Breast epithelium (tissue), 4 donors: ENCODE data around the gene PTGES2. TPM values are rescaled to one million over a fixed set of nuclear protein-coding genes. Genes with fewer than 3 reads are reported as not detected.
"Not testable (repeated sequence)": the region's sequence is repeated elsewhere in the genome, so short reads cannot be mapped to it uniquely, and the experiment has no call there.

Experiments used
- DNase-seq, 2 donors: peaks; one replicate each; pipeline ENCODE4 v3.0.0-alpha.2; 2019; ENCODE audit warnings: low spot score in 2 of 2
- H3K27ac ChIP-seq, 2 donors: fragments of 200-600 bp; sonication (generic) in 1 of 2; one replicate each; pipeline ENCODE4 v1.5.1; 2016 to 2019; ENCODE audit warnings: mild to moderate bottlenecking in 1 of 2
- H3K27me3 ChIP-seq, 2 donors: fragments of 200-600 bp; sonication (generic) in 1 of 2; one replicate each; pipeline versions ENCODE4 v1.5.1 to v1.6.0; 2017 to 2019; ENCODE audit warnings: control low read depth in 1 of 2, mild to moderate bottlenecking in 1 of 2
- H3K36me3 ChIP-seq: fragments of 200-600 bp; one replicate; pipeline ENCODE4 v1.5.1; 2019
- H3K4me1 ChIP-seq, 2 donors: fragments of 200-600 bp; sonication (generic); one replicate each; pipeline ENCODE4 v1.5.1; 2016 to 2019; ENCODE audit warnings: control low read depth in 1 of 2
- H3K4me3 ChIP-seq, 3 donors: fragments of 200-600 bp; sonication (generic); 1 replicate in 2 of 3; 2 replicates in 1 of 3; pipeline ENCODE4 v1.5.1; 2016 to 2019; ENCODE audit warnings: mild to moderate bottlenecking in 3 of 3, moderate library complexity in 2 of 3
- H3K9me3 ChIP-seq, 2 donors: fragments of 200-600 bp; sonication (generic) in 1 of 2; one replicate each; pipeline ENCODE4 v1.5.1; 2016 to 2019; ENCODE audit warnings: control low read depth in 1 of 2
- CTCF ChIP-seq, 3 donors: fragments of 450-650 bp; IDR thresholded peaks; one replicate each; pipeline ENCODE4 v1.5.1; 2016 to 2017; ENCODE audit warnings: antibody characterized with exemption in 3 of 3, mild to moderate bottlenecking in 3 of 3, moderate library complexity in 3 of 3
- POLR2A ChIP-seq: fragments of 450-650 bp; IDR thresholded peaks from one replicate; pipeline ENCODE4 v1.6.1; 2016; ENCODE audit warnings: antibody characterized with exemption, mild to moderate bottlenecking, moderate library complexity
- POLR2AphosphoS5 ChIP-seq, 3 donors: sonication (generic); formaldehyde crosslinking; IDR thresholded peaks; one replicate each; pipeline ENCODE4 v1.6.1; 2017; ENCODE audit warnings: antibody characterized with exemption in 3 of 3
- intact Hi-C: fragments of 100-400 bp; cut with DNase I; formaldehyde crosslinking; loops from one replicate; pipeline ENCODE4 v1.15.1; 2023; ENCODE audit warnings: low total_unique reads
- total RNA-seq, 3 donors: library from RNA; depleted of rRNA; stranded (reverse); fragments of >200 nt; gene quantifications; one replicate each; pipeline ENCODE4 v1.1.0, GENCODE V29; 2016

The PTGES2 gene
- total RNA-seq, 3 donors from 2014 or later: 35.7 to 86.9 (median 55.0) TPM

GRCh38 chr9:128138001-128138400 lies 10.5 kb upstream of the PTGES2 start:
- Histone ChIP-seq H3K27me3 (no peaks in the 10 kb centered on the region), H3K36me3 (no peaks in the 10 kb centered on the region), H3K9me3 (peaks cover 0 to 4% of the 10 kb centered on the region in 2 donors), H3K27ac (no peak overlapping the region), H3K4me3 (no peak overlapping the region), H3K4me1 (no peaks in the 10 kb centered on the region)
- TF ChIP-seq POLR2AphosphoS5 (IDR thresholded peaks at IDR 0.05) (no peak), CTCF (IDR thresholded peaks at IDR 0.05) (no peak), POLR2A (no peak)
- intact Hi-C loops: no loop called here
- no peak for DNase-seq

- H3K9me3 ChIP-seq: peaks cover 0 to 4% of the 10 kb centered on the region in 2 donors
- no peak for TF ChIP-seq POLR2AphosphoS5 (IDR thresholded peaks at IDR 0.05)
- TF ChIP-seq POLR2A: no peak
- no peak for TF ChIP-seq CTCF (IDR thresholded peaks at IDR 0.05)
Measured at GRCh38 chr9:128136816-128137793, 9.6 kb upstream of the PTGES2 start.

GRCh38 chr9:128135561-128135960 lies 8.0 kb upstream of the PTGES2 start:
- H3K9me3 ChIP-seq, H3K36me3 ChIP-seq, H3K4me3 ChIP-seq, H3K27me3 ChIP-seq, H3K4me1 ChIP-seq, H3K27ac ChIP-seq, intact Hi-C loops: not testable (repeated sequence)
- peak in 1 of 3 donors; percentile 28 for TF ChIP-seq CTCF (IDR thresholded peaks at IDR 0.05)
- DNase-seq: peak in 1 of 2 donors; percentile 69

More at GRCh38 chr9:128136816-128137793, 9.6 kb upstream of the PTGES2 start:
- Histone ChIP-seq H3K36me3 (no peaks in the 10 kb centered on the region), H3K27me3 (no peaks in the 10 kb centered on the region), H3K4me1 (no peaks in the 10 kb centered on the region), H3K4me3 (no peak overlapping the region), H3K27ac (no peak overlapping the region)
- DNase-seq: no peak
- intact Hi-C loops: no loop called here

GRCh38 chr9:128132139-128132538 lies 4.6 kb upstream of the PTGES2 start:
- H3K9me3 ChIP-seq, intact Hi-C loops, H3K4me1 ChIP-seq, DNase-seq, H3K36me3 ChIP-seq, H3K27me3 ChIP-seq, H3K4me3 ChIP-seq: not testable (repeated sequence)
- H3K27ac ChIP-seq: peak overlapping the region in 1 of 2 donors; percentile 76

- H3K27me3 ChIP-seq, H3K36me3 ChIP-seq, intact Hi-C loops, H3K4me1 ChIP-seq, H3K4me3 ChIP-seq, H3K9me3 ChIP-seq, DNase-seq: not testable (repeated sequence)
- H3K27ac ChIP-seq: peak overlapping the region in 1 of 2 donors; percentile 76
Measured at GRCh38 chr9:128131346-128131745, 3.8 kb upstream of the PTGES2 start.

GRCh38 chr9:128130651-128131050 lies 3.1 kb upstream of the PTGES2 start:
- H3K4me3 ChIP-seq, H3K9me3 ChIP-seq, H3K27ac ChIP-seq, H3K36me3 ChIP-seq, intact Hi-C loops, H3K4me1 ChIP-seq, H3K27me3 ChIP-seq, DNase-seq: not testable (repeated sequence)

- intact Hi-C loops, H3K27ac ChIP-seq, H3K4me1 ChIP-seq, H3K36me3 ChIP-seq, H3K9me3 ChIP-seq, H3K27me3 ChIP-seq: not testable (repeated sequence)
- peak overlapping the region in 1 of 3 donors; percentile 92 for H3K4me3 ChIP-seq
- peak in 1 of 2 donors; percentile 59 for DNase-seq
Measured at GRCh38 chr9:128129976-128130590, 2.6 kb upstream of the PTGES2 start.
